Smooth muscle cell (in vitro differentiated cells): ENCODE results near the gene CDK5R1. TPM values are rescaled to one million over a fixed set of nuclear protein-coding genes. Genes with fewer than 3 reads are reported as not detected.

ENCODE experiments used
- DNase-seq: peaks from one replicate; lab custom pipeline; 2025; ENCODE audit not compliant: unreplicated experiment; lab: John Stamatoyannopoulos, UW
- H2AFZ ChIP-seq: fragments of 200-600 bp; sonication (generic); 2 replicates; pipeline ENCODE4 v1.6.0; 2016; ENCODE audit warnings: antibody characterized with exemption, low read depth, mild to moderate bottlenecking
- H3F3A ChIP-seq: fragments of 200-600 bp; sonication (generic); 2 replicates; pipeline ENCODE4 v1.6.0; 2017; ENCODE audit warnings: antibody characterized with exemption, low read depth
- H3K27ac ChIP-seq: fragments of 200-600 bp; sonication (generic); 2 replicates; pipeline ENCODE4 v1.5.1; 2016; ENCODE audit warnings: low read depth, mild to moderate bottlenecking
- H3K27me3 ChIP-seq: fragments of 200-600 bp; sonication (generic); 2 replicates; pipeline ENCODE4 v1.6.1; 2016; ENCODE audit warnings: low read depth, mild to moderate bottlenecking
- H3K36me3 ChIP-seq: fragments of 200-600 bp; sonication (generic); 2 replicates; pipeline ENCODE4 v1.5.1; 2016; ENCODE audit warnings: low read depth
- H3K4me1 ChIP-seq: fragments of 200-600 bp; sonication (generic); 2 replicates; pipeline ENCODE4 v1.5.1; 2016; ENCODE audit warnings: low read depth
- H3K4me2 ChIP-seq: fragments of 200-600 bp; sonication (generic); 2 replicates; pipeline ENCODE4 v1.6.0; 2016; ENCODE audit warnings: mild to moderate bottlenecking
- H3K4me3 ChIP-seq: fragments of 200-600 bp; sonication (generic); 2 replicates; pipeline ENCODE4 v1.5.1; 2016; ENCODE audit warnings: mild to moderate bottlenecking
- H3K79me2 ChIP-seq: fragments of 200-600 bp; sonication (generic); 2 replicates; pipeline ENCODE4 v1.6.0; 2016; ENCODE audit warnings: low read depth, mild to moderate bottlenecking
- H3K9ac ChIP-seq: fragments of 200-600 bp; sonication (generic); 2 replicates; pipeline ENCODE4 v1.6.0; 2016; ENCODE audit warnings: low read depth
- H3K9me3 ChIP-seq: fragments of 200-600 bp; sonication (generic); replicated peaks from 2 replicates; pipeline ENCODE4 v1.5.1; 2016; ENCODE audit warnings: low read depth
- H4K20me1 ChIP-seq: fragments of 200-600 bp; sonication (generic); 2 replicates; pipeline ENCODE4 v1.6.0; 2016; ENCODE audit warnings: low read depth
- WGBS: methylation state at CpG from one replicate; pipeline ENCODE4 v1.1.7; 2016; ENCODE audit warnings: low lambda C conversion rate; 5-methylcytosine and 5-hydroxymethylcytosine counted together
- polyA plus RNA-seq: library from polyadenylated mRNA; unstranded; fragments of >200 nt; fragmentation: Nextera tagmentation; extraction: Ambion mirVana; gene quantifications from 2 replicates; pipeline ENCODE4 v1.2.1, GENCODE V29; 2016
- total RNA-seq: library from RNA; depleted of rRNA; stranded (reverse); fragments of >200 nt; gene quantifications from 2 replicates; pipeline ENCODE4 v1.2.3, GENCODE V29; 2014
- TF ChIP-seq, protein P1 (sequence below): fragments of 200-600 bp; sonication (generic); IDR thresholded peaks from 2 replicates; pipeline ENCODE4 v1.5.1; 2017; ENCODE audit warnings: borderline replicate concordance, mild to moderate bottlenecking, antibody characterized with exemption; ENCODE audit not compliant: insufficient read depth, poor library complexity, severe bottlenecking

The CDK5R1 gene
- total and polyA plus RNA-seq, 2 experiments from 2014 or later = 2.3 to 3.1 TPM

DNA sequence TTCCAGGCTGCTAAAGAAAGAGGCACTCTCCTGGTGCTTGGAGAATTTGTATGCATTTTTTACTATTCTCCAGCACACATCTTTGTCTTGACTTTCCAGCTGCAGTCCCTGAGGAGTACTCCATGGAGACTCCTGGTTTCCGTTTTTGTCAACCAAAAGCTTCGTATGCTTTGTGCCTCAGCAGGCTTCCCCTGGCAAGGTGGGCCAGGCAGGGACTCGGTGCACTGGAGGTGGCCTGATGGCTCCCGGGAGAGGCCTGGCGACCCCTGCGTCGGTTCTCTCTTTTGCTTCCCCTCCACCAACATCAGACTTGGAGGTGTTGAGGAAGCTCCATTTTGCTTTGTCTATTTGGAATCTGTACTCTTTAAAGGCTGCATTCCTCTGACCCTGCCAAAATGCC, 23.7 kb downstream of the CDK5R1 start:
- H3F3A ChIP-seq = no peaks in the 10 kb centered on the region
- H3K4me2 ChIP-seq = no peak overlapping the region
- no peak overlapping the region for H2AFZ ChIP-seq
- no peaks in the 10 kb centered on the region for H3K4me1 ChIP-seq
- H3K4me3 ChIP-seq = no peak overlapping the region
- H4K20me1 ChIP-seq = no peaks in the 10 kb centered on the region
- no peak overlapping the region for H3K9ac ChIP-seq
- DNase-seq = no peak
- no peaks in the 10 kb centered on the region for H3K9me3 ChIP-seq
- no peaks in the 10 kb centered on the region for H3K79me2 ChIP-seq
- TF ChIP-seq, protein P1, sequence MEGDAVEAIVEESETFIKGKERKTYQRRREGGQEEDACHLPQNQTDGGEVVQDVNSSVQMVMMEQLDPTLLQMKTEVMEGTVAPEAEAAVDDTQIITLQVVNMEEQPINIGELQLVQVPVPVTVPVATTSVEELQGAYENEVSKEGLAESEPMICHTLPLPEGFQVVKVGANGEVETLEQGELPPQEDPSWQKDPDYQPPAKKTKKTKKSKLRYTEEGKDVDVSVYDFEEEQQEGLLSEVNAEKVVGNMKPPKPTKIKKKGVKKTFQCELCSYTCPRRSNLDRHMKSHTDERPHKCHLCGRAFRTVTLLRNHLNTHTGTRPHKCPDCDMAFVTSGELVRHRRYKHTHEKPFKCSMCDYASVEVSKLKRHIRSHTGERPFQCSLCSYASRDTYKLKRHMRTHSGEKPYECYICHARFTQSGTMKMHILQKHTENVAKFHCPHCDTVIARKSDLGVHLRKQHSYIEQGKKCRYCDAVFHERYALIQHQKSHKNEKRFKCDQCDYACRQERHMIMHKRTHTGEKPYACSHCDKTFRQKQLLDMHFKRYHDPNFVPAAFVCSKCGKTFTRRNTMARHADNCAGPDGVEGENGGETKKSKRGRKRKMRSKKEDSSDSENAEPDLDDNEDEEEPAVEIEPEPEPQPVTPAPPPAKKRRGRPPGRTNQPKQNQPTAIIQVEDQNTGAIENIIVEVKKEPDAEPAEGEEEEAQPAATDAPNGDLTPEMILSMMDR = no peak
- WGBS = 93% methylated on average over 7 of the region's 7 CpGs
- no peaks in the 10 kb centered on the region for H3K27me3 ChIP-seq
- no peak overlapping the region for H3K27ac ChIP-seq
- H3K36me3 ChIP-seq = no peaks in the 10 kb centered on the region

DNA sequence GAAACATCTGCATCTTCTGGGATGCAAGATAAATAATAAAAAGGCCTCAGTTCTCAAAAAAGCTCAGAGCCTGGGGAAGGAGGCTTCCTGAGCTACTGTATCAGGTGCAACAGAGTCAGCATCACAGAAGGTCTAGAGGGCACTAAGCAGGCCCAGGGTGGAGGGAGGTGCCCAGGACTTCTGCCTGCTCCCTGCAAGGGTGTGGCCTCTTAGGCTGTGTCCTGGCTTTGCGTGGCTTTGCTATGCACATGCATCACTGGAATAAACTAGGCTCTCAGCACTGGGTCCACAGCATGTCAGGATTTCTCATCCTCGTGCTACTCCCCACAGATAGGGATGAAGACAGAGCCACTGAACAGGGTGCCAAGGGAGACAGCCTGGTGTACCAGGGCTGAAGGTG, 25.5 kb downstream of the CDK5R1 start:
- no peaks in the 10 kb centered on the region for H3K36me3 ChIP-seq
- H3K4me3 ChIP-seq = no peak overlapping the region
- no peaks in the 10 kb centered on the region for H3F3A ChIP-seq
- no peak overlapping the region for H2AFZ ChIP-seq
- H3K27me3 ChIP-seq = no peaks in the 10 kb centered on the region
- WGBS = 93% methylated on average over 2 of the region's 2 CpGs
- no peaks in the 10 kb centered on the region for H4K20me1 ChIP-seq
- H3K9me3 ChIP-seq = no peaks in the 10 kb centered on the region
- DNase-seq = no peak
- no peaks in the 10 kb centered on the region for H3K79me2 ChIP-seq
- peaks cover 4% of the 10 kb centered on the region for H3K4me1 ChIP-seq
- no peak overlapping the region for H3K27ac ChIP-seq
- TF ChIP-seq, protein P1 = no peak
- H3K9ac ChIP-seq = no peak overlapping the region
- H3K4me2 ChIP-seq = no peak overlapping the region

DNA sequence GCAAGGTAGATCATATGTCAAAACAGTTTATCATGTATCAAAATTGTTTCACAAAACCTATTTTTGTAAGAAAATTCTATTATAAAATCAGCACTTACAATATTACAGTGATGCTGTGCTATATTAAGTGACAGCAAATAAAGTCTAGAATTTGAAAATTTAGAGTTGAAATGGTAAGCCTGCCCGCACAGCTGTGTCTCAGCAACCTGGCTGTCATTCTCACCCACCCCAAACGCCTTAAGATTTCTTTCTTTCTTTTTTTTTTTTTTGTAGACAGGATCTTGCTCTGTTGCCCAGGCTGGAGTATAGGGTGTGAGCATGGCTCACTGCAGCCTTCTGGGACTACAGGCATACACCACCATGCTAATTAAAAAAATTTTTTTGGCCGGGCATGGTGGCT, 26.8 kb downstream of the CDK5R1 start:
- no peak for DNase-seq
- H3K27me3 ChIP-seq = no peaks in the 10 kb centered on the region
- H3K4me1 ChIP-seq = peaks cover 7% of the 10 kb centered on the region
- H3K36me3 ChIP-seq = no peaks in the 10 kb centered on the region
- no peaks in the 10 kb centered on the region for H4K20me1 ChIP-seq
- WGBS = 90% methylated on average over 3 of the region's 3 CpGs
- H3K79me2 ChIP-seq = no peaks in the 10 kb centered on the region
- TF ChIP-seq, protein P1 = no peak
- H3K9ac ChIP-seq = no peak overlapping the region
- H2AFZ ChIP-seq = no peak overlapping the region
- no peak overlapping the region for H3K27ac ChIP-seq
- H3K4me2 ChIP-seq = no peak overlapping the region
- H3K4me3 ChIP-seq = no peak overlapping the region
- H3K9me3 ChIP-seq = no peaks in the 10 kb centered on the region
- H3F3A ChIP-seq = peaks cover 4% of the 10 kb centered on the region

DNA sequence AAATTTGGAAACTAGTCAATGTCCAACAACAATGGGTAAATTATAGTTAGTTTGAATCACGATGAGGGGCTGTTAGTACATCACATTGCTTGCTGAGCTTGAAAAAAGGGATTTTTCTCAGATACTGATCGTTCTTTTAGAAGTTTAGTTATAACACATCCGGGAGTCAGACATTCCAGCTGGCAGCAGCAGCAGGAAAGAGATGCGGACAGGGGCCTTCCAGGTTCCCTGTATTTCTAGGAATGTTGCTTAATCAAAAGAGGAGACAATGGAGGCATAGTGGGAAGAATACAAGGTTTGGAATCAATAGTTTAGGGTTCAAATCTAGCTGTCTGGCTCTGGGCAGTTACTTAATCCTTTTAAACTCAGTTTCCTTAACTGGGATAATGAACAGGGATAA, 27.8 kb downstream of the CDK5R1 start:
- 96% methylated on average over 4 of the region's 4 CpGs for WGBS
- H3K4me3 ChIP-seq = no peak overlapping the region
- TF ChIP-seq, protein P1 = no peak
- no peak overlapping the region for H3K9ac ChIP-seq
- no peak overlapping the region for H2AFZ ChIP-seq
- no peaks in the 10 kb centered on the region for H3K79me2 ChIP-seq
- no peak overlapping the region for H3K27ac ChIP-seq
- DNase-seq = no peak
- no peak overlapping the region for H3K4me2 ChIP-seq
- H4K20me1 ChIP-seq = no peaks in the 10 kb centered on the region
- H3K4me1 ChIP-seq = peaks cover 12% of the 10 kb centered on the region
- H3K36me3 ChIP-seq = no peaks in the 10 kb centered on the region
- peaks cover 4% of the 10 kb centered on the region for H3F3A ChIP-seq
- H3K9me3 ChIP-seq = no peaks in the 10 kb centered on the region
- no peaks in the 10 kb centered on the region for H3K27me3 ChIP-seq
